HepG2 (cell line): ENCODE results near the gene SESN2. TPM values are rescaled to one million over a fixed set of nuclear protein-coding genes. Genes with fewer than 3 reads are reported as not detected.

Experiments used
- GMEB1 ChIP-seq: sonication (generic); formaldehyde crosslinking; IDR thresholded peaks from 2 replicates; pipeline ENCODE4 v1.5.1; 2020; ENCODE audit warnings: missing genetic modification reagents, mild to moderate bottlenecking, borderline replicate concordance
- HNF1A ChIP-seq, 2 experiments: sonication (generic) in 1 of 2; formaldehyde crosslinking in 1 of 2; IDR thresholded peaks; 2 replicates each; pipeline versions ENCODE4 v1.4.0 to v1.6.1; 2016 to 2020; ENCODE audit warnings: borderline replicate concordance in 1 of 2, low read depth in 1 of 2, mild to moderate bottlenecking in 1 of 2, missing genetic modification reagents in 1 of 2
- KAT2B ChIP-seq: fragments of 150-350 bp; IDR thresholded peaks from 2 replicates; pipeline ENCODE4 v1.6.1; 2014; ENCODE audit warnings: low read depth, low read length, borderline replicate concordance
- NFRKB ChIP-seq: fragments of 450-650 bp; IDR thresholded peaks from 2 replicates; pipeline ENCODE4 v1.6.1; 2017
- NR2F6 ChIP-seq, 2 experiments: IDR thresholded peaks; 2 replicates each; pipeline ENCODE4 v1.6.1; 2016; ENCODE audit warnings: antibody characterized with exemption in 1 of 2, mild to moderate bottlenecking in 1 of 2
- PAWR ChIP-seq: sonication (generic); formaldehyde crosslinking; IDR thresholded peaks from 2 replicates; pipeline ENCODE4 v1.4.0; 2020; ENCODE audit warnings: missing genetic modification reagents, mild to moderate bottlenecking, borderline replicate concordance
- PHF8 ChIP-seq: sonication (generic); formaldehyde crosslinking; IDR thresholded peaks from 2 replicates; pipeline ENCODE4 v1.5.0; 2020; ENCODE audit warnings: missing genetic modification reagents
- SNAI1 ChIP-seq: sonication (generic); formaldehyde crosslinking; IDR thresholded peaks from 2 replicates; pipeline ENCODE4 v1.5.0; 2020; ENCODE audit warnings: mild to moderate bottlenecking, missing genetic modification reagents, borderline replicate concordance
- TBX2 ChIP-seq: sonication (generic); formaldehyde crosslinking; IDR thresholded peaks from 2 replicates; pipeline ENCODE4 v1.5.0; 2020; ENCODE audit warnings: missing genetic modification reagents, mild to moderate bottlenecking, borderline replicate concordance
- TSC22D2 ChIP-seq: sonication (generic); formaldehyde crosslinking; IDR thresholded peaks from 2 replicates; pipeline ENCODE4 v1.5.1; 2020; ENCODE audit warnings: missing genetic modification reagents, mild to moderate bottlenecking, borderline replicate concordance
- ZBTB8A ChIP-seq: sonication (generic); formaldehyde crosslinking; IDR thresholded peaks from 2 replicates; pipeline ENCODE4 v1.4.0; 2020; ENCODE audit warnings: mild to moderate bottlenecking, low read depth, missing genetic modification reagents, borderline replicate concordance
- ZNF660 ChIP-seq: sonication (generic); formaldehyde crosslinking; IDR thresholded peaks from 2 replicates; pipeline ENCODE4 v1.5.1; 2020; ENCODE audit warnings: mild to moderate bottlenecking, low read depth, missing genetic modification reagents, borderline replicate concordance
- ZNF761 ChIP-seq: sonication (generic); formaldehyde crosslinking; conservative IDR thresholded peaks from 2 replicates; pipeline ENCODE4 v1.4.0; 2020; ENCODE audit warnings: mild to moderate bottlenecking, missing genetic modification reagents
- ZNF775 ChIP-seq: sonication (generic); formaldehyde crosslinking; IDR thresholded peaks from 2 replicates; pipeline ENCODE4 v1.4.0; 2020; ENCODE audit warnings: missing genetic modification reagents, mild to moderate bottlenecking, moderate library complexity, borderline replicate concordance
- ZSCAN9 ChIP-seq: IDR thresholded peaks from 2 replicates; pipeline ENCODE4 v1.6.1; 2016; ENCODE audit warnings: borderline replicate concordance
- polyA plus RNA-seq, 8 experiments: library from polyadenylated mRNA; depleted of rRNA in 3 of 8; stranded (reverse) in 7 of 8; unstranded in 1 of 8; fragments of >200 nt; fragmentation: Illumina TruSeq in 4 of 8; extraction: Trizol in 4 of 8; gene quantifications; 2 replicates each; pipeline versions ENCODE4 v1.2.1 to v1.2.3, GENCODE V29; 2011 to 2016; ENCODE audit warnings: low read depth in 4 of 8, missing spikeins in 1 of 8, mixed read lengths in 1 of 8; ENCODE audit not compliant: insufficient read depth in 1 of 8
- total RNA-seq, 5 experiments: library from RNA; depleted of rRNA; stranded (reverse); fragments of >200 nt; fragmentation: Illumina TruSeq; extraction: Trizol; gene quantifications; 2 replicates each; pipeline ENCODE4 v1.2.3, GENCODE V29; 2016; ENCODE audit warnings: low read depth in 1 of 5
- TF ChIP-seq, protein P1 (sequence below): sonication (generic); formaldehyde crosslinking; IDR thresholded peaks from 2 replicates; pipeline ENCODE4 v1.4.0; 2020; ENCODE audit warnings: missing genetic modification reagents
- TF ChIP-seq, protein P2 (sequence below): sonication (generic); formaldehyde crosslinking; IDR thresholded peaks from 2 replicates; pipeline ENCODE4 v1.4.0; 2020; ENCODE audit warnings: missing genetic modification reagents
- TF ChIP-seq, protein P3 (sequence below): sonication (generic); formaldehyde crosslinking; IDR thresholded peaks from 2 replicates; pipeline ENCODE4 v1.4.0; 2020; ENCODE audit warnings: mild to moderate bottlenecking, low read depth, missing genetic modification reagents

The SESN2 gene
- total and polyA plus RNA-seq, 2 of the 13 experiments (the other 11 are each of a cell fraction or from before 2014, with no cell fraction given) = 13.2 to 19.1 TPM

GRCh38 chr1:28235755-28236655 is 23.3 kb upstream of the SESN2 start, which contains the start of gene ATP5IF1 (continued):
- TF ChIP-seq GMEB1 (peak; percentile 56; the same call in 1 of the 2 replicates), ZNF775 (CRISPR knock-in tag) (no peak), ZNF660 (CRISPR knock-in tag) (no peak), HNF1A (IDR thresholded peaks at IDR 0.05; ENCODE audit: low read depth) (no peak), HNF1A (CRISPR knock-in tag; IDR thresholded peaks at IDR 0.05; ENCODE audit: borderline replicate concordance) (peak; percentile 82), SNAI1 (CRISPR knock-in tag) (peak; percentile 82; the same call in 1 of the 2 replicates), KAT2B (no peak), ZSCAN9 (CRISPR knock-in tag) (peak; percentile 47; the same call in 1 of the 2 replicates), PAWR (CRISPR knock-in tag) (peak; percentile 96), PHF8 (peak; percentile 84), NFRKB (no peak), ZBTB8A (CRISPR knock-in tag) (no peak; the same call in 1 of the 2 replicates), ZNF761 (CRISPR knock-in tag) (peak; percentile 82; the same call in 1 of the 2 replicates), TBX2 (CRISPR knock-in tag) (peak; percentile 48; the same call in 1 of the 2 replicates), TSC22D2 (CRISPR knock-in tag) (0 out of 2 replicates have a peak, but pooled peaks have one; percentile 9), NR2F6 (IDR thresholded peaks at IDR 0.05) (no peak), NR2F6 (CRISPR knock-in tag; IDR thresholded peaks at IDR 0.05) (0 out of 2 replicates have a peak, but pooled peaks have one; percentile 35)
- TF ChIP-seq, protein P1, sequence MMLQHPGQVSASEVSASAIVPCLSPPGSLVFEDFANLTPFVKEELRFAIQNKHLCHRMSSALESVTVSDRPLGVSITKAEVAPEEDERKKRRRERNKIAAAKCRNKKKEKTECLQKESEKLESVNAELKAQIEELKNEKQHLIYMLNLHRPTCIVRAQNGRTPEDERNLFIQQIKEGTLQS (CRISPR knock-in tag) = no peak; the same call in 1 of the 2 replicates
- TF ChIP-seq, protein P2, sequence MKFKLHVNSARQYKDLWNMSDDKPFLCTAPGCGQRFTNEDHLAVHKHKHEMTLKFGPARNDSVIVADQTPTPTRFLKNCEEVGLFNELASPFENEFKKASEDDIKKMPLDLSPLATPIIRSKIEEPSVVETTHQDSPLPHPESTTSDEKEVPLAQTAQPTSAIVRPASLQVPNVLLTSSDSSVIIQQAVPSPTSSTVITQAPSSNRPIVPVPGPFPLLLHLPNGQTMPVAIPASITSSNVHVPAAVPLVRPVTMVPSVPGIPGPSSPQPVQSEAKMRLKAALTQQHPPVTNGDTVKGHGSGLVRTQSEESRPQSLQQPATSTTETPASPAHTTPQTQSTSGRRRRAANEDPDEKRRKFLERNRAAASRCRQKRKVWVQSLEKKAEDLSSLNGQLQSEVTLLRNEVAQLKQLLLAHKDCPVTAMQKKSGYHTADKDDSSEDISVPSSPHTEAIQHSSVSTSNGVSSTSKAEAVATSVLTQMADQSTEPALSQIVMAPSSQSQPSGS = peak; percentile 21; the same call in 1 of the 2 replicates
- TF ChIP-seq, protein P3, sequence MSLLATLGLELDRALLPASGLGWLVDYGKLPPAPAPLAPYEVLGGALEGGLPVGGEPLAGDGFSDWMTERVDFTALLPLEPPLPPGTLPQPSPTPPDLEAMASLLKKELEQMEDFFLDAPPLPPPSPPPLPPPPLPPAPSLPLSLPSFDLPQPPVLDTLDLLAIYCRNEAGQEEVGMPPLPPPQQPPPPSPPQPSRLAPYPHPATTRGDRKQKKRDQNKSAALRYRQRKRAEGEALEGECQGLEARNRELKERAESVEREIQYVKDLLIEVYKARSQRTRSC = peak; percentile 61; the same call in 1 of the 2 replicates
